BJ (cell line): Measurements from ENCODE around the gene BTBD7. TPM values are rescaled to one million over a fixed set of nuclear protein-coding genes. Genes with fewer than 3 reads are reported as not detected.

ENCODE experiments used
- CTCF ChIA-PET: fragments of 350-600 bp; formaldehyde crosslinking; extraction: SDS; loops from one replicate; lab custom pipeline; 2021; ENCODE audit warnings: antibody characterized with exemption, inconsistent platforms; lab: Yijun Ruan, JAX
- POLR2A ChIA-PET: fragments of 300-600 bp; sonication (Branson Sonifier 250); formaldehyde crosslinking; extraction: SDS; loops from one replicate; lab custom pipeline; 2021; ENCODE audit warnings: antibody characterized with exemption; lab: Charles Lee
- DNase-seq: peaks from one replicate; pipeline ENCODE4 v3.0.0-alpha.2; 2011; ENCODE audit warnings: low read depth
- H3K27me3 ChIP-seq: 2 replicates; pipeline ENCODE4 v1.6.0; 2011; ENCODE audit warnings: low read length; ENCODE audit not compliant: control insufficient read depth, insufficient read depth
- H3K36me3 ChIP-seq: 2 replicates; pipeline ENCODE4 v1.5.1; 2011; ENCODE audit warnings: low read length; ENCODE audit not compliant: control insufficient read depth, insufficient read depth
- H3K4me3 ChIP-seq: 2 replicates; pipeline ENCODE4 v1.5.1; 2011; ENCODE audit warnings: low read depth, mild to moderate bottlenecking, control low read depth, low read length
- CTCF ChIP-seq: IDR thresholded peaks from 2 replicates; pipeline ENCODE4 v1.5.1; 2011; ENCODE audit warnings: low read depth, mild to moderate bottlenecking, control low read depth, inconsistent platforms, low read length, moderate library complexity; ENCODE audit not compliant: insufficient read depth
- polyA plus RNA-seq: library from polyadenylated mRNA; depleted of rRNA; stranded (reverse); fragments of >200 nt; gene quantifications from 2 replicates; pipeline ENCODE4 v1.2.3, GENCODE V29; 2011

BTBD7 gene
- polyA plus RNA-seq, 1 experiment, result 17.7 TPM

GRCh38 chr14:93309427-93309966 lies 23.3 kb downstream of the BTBD7 start:
- Histone ChIP-seq H3K36me3 (no peaks in the 10 kb centered on the region), H3K4me3 (no peak overlapping the region), H3K27me3 (no peaks in the 10 kb centered on the region)
- no peak for TF ChIP-seq CTCF
- DNase-seq, result no peak
- ChIA-PET POLR2A (no interaction called here), CTCF (no interaction called here)

GRCh38 chr14:93308686-93309345 lies 24.0 kb downstream of the BTBD7 start:
- Histone ChIP-seq H3K27me3 (no peaks in the 10 kb centered on the region), H3K4me3 (no peak overlapping the region), H3K36me3 (no peaks in the 10 kb centered on the region)
- ChIA-PET CTCF (no interaction called here), POLR2A (no interaction called here)
- no peak for DNase-seq
- TF ChIP-seq CTCF, result no peak

GRCh38 chr14:93306812-93307211 lies 26.0 kb downstream of the BTBD7 start:
- Histone ChIP-seq H3K27me3 (no peaks in the 10 kb centered on the region), H3K4me3 (no peak overlapping the region), H3K36me3 (no peaks in the 10 kb centered on the region)
- ChIA-PET POLR2A (interaction anchor here (0.5 kb wide), 1 partner anchor 10 kb away, joined by 5 read pairs; no protein-coding TSS in a partner anchor), CTCF (no interaction called here)
- no peak for DNase-seq
- no peak for TF ChIP-seq CTCF

GRCh38 chr14:93305725-93306418 lies 27.0 kb downstream of the BTBD7 start:
- H3K4me3 ChIP-seq, result no peak overlapping the region
- no peak for TF ChIP-seq CTCF
- H3K36me3 ChIP-seq, result no peaks in the 10 kb centered on the region
- H3K27me3 ChIP-seq, result no peaks in the 10 kb centered on the region
- no peak for DNase-seq
- ChIA-PET POLR2A (no interaction called here), CTCF (interaction anchor here (1.0 kb wide), 1 partner anchor 11 kb away, joined by 3 read pairs; no protein-coding TSS in a partner anchor)

- TF ChIP-seq CTCF, result no peak
- Histone ChIP-seq H3K36me3 (no peaks in the 10 kb centered on the region), H3K27me3 (no peaks in the 10 kb centered on the region), H3K4me3 (no peak overlapping the region)
- DNase-seq, result peak; percentile 6
- ChIA-PET CTCF (interaction anchor here (0.8 to 1.0 kb wide), 2 partner anchors 12 to 97 kb away, joined by 3 read pairs; no protein-coding TSS in a partner anchor), POLR2A (no interaction called here)
Measured at GRCh38 chr14:93304771-93305170, 28.1 kb downstream of the BTBD7 start.
